GM04503 (cell line): ENCODE results near the gene EFCAB6.

Experiments used
- DNase-seq: peaks from one replicate; pipeline ENCODE4 v3.0.0-alpha.2; 2012; ENCODE audit warnings: low read depth

The EFCAB6 gene

GRCh38 chr22:43526117-43526655, 285.9 kb downstream of the EFCAB6 start:
- DNase-seq, result no peak

GRCh38 chr22:43521716-43522115, 290.4 kb downstream of the EFCAB6 start:
- DNase-seq, result no peak

GRCh38 chr22:43520632-43521039, 291.5 kb downstream of the EFCAB6 start:
- no peak for DNase-seq

- DNase-seq, result no peak
These were observed 295.0 kb downstream of the EFCAB6 start for GRCh38 chr22:43516996-43517635.

- no peak for DNase-seq
These were observed 295.7 kb downstream of the EFCAB6 start for GRCh38 chr22:43516386-43516785.

- DNase-seq, result no peak
These were observed 296.2 kb downstream of the EFCAB6 start for GRCh38 chr22:43515902-43516301.

GRCh38 chr22:43515411-43515810, 296.7 kb downstream of the EFCAB6 start:
- DNase-seq, result no peak

GRCh38 chr22:43514476-43515157, 297.5 kb downstream of the EFCAB6 start:
- no peak for DNase-seq

GRCh38 chr22:43512279-43512678, 299.8 kb downstream of the EFCAB6 start:
- no peak for DNase-seq

GRCh38 chr22:43511276-43511910, 300.7 kb downstream of the EFCAB6 start:
- DNase-seq, result no peak

- no peak for DNase-seq
These were observed 301.6 kb downstream of the EFCAB6 start for GRCh38 chr22:43510281-43511070.

GRCh38 chr22:43509337-43509736, 302.8 kb downstream of the EFCAB6 start:
- no peak for DNase-seq

- no peak for DNase-seq
These were observed 303.6 kb downstream of the EFCAB6 start for GRCh38 chr22:43508489-43508888.

GRCh38 chr22:43507235-43507634, 304.9 kb downstream of the EFCAB6 start:
- DNase-seq, result no peak

GRCh38 chr22:43506487-43506886, 305.6 kb downstream of the EFCAB6 start:
- no peak for DNase-seq

GRCh38 chr22:43505896-43506295, 306.2 kb downstream of the EFCAB6 start:
- DNase-seq, result no peak

- no peak for DNase-seq
These were observed 306.7 kb downstream of the EFCAB6 start for GRCh38 chr22:43505423-43505822.

- no peak for DNase-seq
These were observed 307.3 kb downstream of the EFCAB6 start for GRCh38 chr22:43504666-43505261.

- DNase-seq, result no peak
These were observed 308.0 kb downstream of the EFCAB6 start for GRCh38 chr22:43504068-43504467.

- DNase-seq, result no peak
These were observed 309.7 kb downstream of the EFCAB6 start for GRCh38 chr22:43502306-43502874.

GRCh38 chr22:43501878-43502277, 310.2 kb downstream of the EFCAB6 start:
- DNase-seq, result no peak
